ENCODE results near the gene CPA3.

The CPA3 gene

GRCh38 chr3:148924562-148924961 is 59.5 kb downstream of the CPA3 start:
- DNase-seq = no peak

DNA sequence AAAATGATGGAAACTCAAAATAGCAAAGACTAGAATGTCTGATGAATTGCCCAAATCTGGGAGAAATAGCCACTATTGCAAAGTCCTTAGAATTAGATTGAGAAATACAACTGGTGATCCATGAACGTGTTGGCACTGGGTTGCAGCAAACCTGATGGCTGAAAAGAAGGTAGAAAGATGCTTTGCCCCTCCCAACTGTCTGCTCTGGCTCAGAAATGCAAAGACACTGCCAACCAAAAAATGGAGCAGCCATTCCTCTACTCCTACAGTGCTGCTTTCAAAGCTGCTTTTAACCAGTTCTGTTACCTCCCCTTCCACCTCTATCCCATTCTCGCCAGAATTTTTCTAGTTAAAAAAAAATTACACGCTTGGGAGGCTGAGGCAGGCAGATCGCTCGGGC is 60.7 kb downstream of the CPA3 start:
- no peak for DNase-seq

DNA sequence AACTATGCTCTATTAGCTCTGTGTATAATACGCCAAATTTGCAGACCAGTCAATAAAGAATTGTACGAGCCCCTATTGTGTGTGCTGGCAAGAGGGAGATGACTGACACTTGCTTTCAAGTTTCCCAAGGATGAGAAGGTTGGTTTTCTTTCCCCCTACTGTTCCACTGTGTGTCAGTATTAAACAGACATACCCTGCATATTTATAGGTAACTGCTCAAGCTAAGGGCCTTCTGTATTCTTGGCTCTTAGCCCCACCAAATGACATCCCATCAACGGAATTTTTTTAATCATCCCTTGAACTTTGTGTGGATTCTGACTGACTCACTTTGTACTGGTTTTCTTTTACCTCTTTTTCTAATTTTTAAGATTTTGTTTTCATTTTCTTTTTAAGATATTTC is 65.7 kb downstream of the CPA3 start:
- no peak for DNase-seq

DNA sequence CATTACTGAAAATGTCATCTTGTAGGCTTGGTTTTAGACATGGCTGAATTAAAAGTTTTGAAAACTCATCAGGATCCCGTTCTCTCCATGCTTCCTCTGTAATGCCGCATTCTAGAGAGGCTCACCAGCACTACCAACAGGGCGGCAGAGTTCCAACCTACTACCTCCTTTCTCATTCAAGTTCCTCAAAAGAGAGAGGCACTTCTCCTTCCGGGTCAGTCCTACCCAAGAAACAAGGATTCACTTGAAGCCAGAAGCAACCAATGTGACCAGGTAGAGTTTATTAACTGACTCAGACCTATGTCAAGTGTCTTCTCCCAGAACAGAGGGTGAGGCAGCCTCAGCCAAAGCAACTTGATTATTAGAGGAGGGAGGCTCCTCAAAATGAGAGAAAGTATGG is 66.5 kb downstream of the CPA3 start:
- no peak for DNase-seq

- DNase-seq = no peak
Observed at GRCh38 chr3:148932972-148933371, 67.9 kb downstream of the CPA3 start.

GRCh38 chr3:148937467-148938255 is 72.6 kb downstream of the CPA3 start:
- DNase-seq = no peak

GRCh38 chr3:148938306-148938705 is 73.2 kb downstream of the CPA3 start:
- DNase-seq = no peak

DNA sequence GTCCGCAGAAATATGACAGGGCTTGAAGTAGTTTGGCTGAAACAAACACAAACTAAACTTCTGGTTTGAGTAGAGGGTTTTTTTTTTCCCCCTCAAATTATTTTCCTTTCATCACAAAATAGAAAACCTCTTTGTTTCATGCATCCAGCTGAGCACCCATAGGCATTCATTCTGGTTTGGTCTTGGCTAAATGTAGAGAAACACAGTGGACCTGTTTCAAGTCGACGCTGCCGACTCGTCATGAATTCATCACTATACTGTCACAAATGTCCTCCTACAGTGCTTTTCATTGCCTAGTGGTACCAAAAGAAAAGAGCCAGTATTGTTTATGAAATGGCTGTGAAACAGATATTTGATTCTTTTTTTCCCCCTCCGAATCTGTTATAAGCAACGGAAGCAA is 73.8 kb downstream of the CPA3 start:
- DNase-seq = no peak

DNA sequence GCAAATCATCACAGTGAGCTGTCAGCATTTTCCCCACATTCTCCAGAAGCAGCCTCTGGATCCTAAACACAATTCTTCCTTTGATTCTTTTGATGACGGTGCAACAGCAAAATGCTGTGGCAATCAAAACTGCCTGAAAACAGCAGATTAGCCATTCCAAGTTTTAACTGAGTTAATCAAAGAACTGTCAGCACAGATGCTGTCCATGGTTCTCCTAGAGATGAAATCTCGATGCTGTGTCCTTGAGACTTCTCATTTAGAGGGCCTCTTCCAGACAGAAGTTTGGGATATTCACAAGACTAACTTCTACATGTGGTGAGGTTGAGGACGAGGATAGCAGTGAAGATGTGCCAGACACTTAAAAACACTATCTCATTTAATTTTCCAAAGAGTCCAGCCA is 75.9 kb downstream of the CPA3 start:
- DNase-seq = no peak

- DNase-seq = no peak
Observed at GRCh38 chr3:148943506-148944205, 78.6 kb downstream of the CPA3 start.

- no peak for DNase-seq
Observed at GRCh38 chr3:148945116-148945515, 80.0 kb downstream of the CPA3 start.

All from stimulated activated CD4-positive, alpha-beta T cell treated with anti-CD3 and anti-CD28 coated beads, Interleukin-2, amount 100 ng/mL, for 24 hours (primary cell).